H9 (cell line): Measurements from ENCODE around the gene C6orf52. TPM values are rescaled to one million over a fixed set of nuclear protein-coding genes. Genes with fewer than 3 reads are reported as not detected.

ENCODE experiments used
- DNase-seq: peaks from one replicate; pipeline ENCODE4 v3.0.0-alpha.2; 2017
- H2AFZ ChIP-seq: one replicate; pipeline ENCODE4 v1.6.1; 2013; ENCODE audit warnings: mild to moderate bottlenecking, low read length, control low read depth, moderate library complexity
- H2AK5ac ChIP-seq: 2 replicates; pipeline ENCODE4 v1.6.1; 2013; ENCODE audit warnings: low read length, control low read depth, mixed read lengths; ENCODE audit not compliant: insufficient read length
- H2BK120ac ChIP-seq: one replicate; pipeline ENCODE4 v1.6.1; 2013; ENCODE audit warnings: low read depth, mild to moderate bottlenecking, low read length, control low read depth, inconsistent platforms; ENCODE audit not compliant: poor library complexity, severe bottlenecking
- H2BK12ac ChIP-seq: 2 replicates; pipeline ENCODE4 v1.6.1; 2013; ENCODE audit warnings: low read length, control low read depth, mixed read lengths, low read depth; ENCODE audit not compliant: insufficient read length
- H2BK15ac ChIP-seq: 2 replicates; pipeline ENCODE4 v1.6.1; 2013; ENCODE audit warnings: low read depth, low read length, control low read depth
- H2BK20ac ChIP-seq: one replicate; pipeline ENCODE4 v1.6.1; 2013; ENCODE audit warnings: low read depth, mild to moderate bottlenecking, low read length, control low read depth, inconsistent platforms; ENCODE audit not compliant: poor library complexity, severe bottlenecking
- H2BK5ac ChIP-seq: 2 replicates; pipeline ENCODE4 v1.6.1; 2013; ENCODE audit warnings: low read length, control low read depth, mixed read lengths; ENCODE audit not compliant: insufficient read length
- H3K14ac ChIP-seq: 2 replicates; pipeline ENCODE4 v1.6.1; 2013; ENCODE audit warnings: low read length, control low read depth; ENCODE audit not compliant: insufficient read depth
- H3K18ac ChIP-seq: 2 replicates; pipeline ENCODE4 v1.6.1; 2013; ENCODE audit warnings: low read depth, mild to moderate bottlenecking, mixed read lengths, low read length, control low read depth; ENCODE audit not compliant: insufficient read length
- H3K23ac ChIP-seq: 2 replicates; pipeline ENCODE4 v1.6.1; 2013; ENCODE audit warnings: low read length, control low read depth, mixed read lengths, low read depth; ENCODE audit not compliant: insufficient read length
- H3K23me2 ChIP-seq: 2 replicates; pipeline ENCODE4 v1.6.1; 2013; ENCODE audit warnings: low read depth, mild to moderate bottlenecking, mixed read lengths, low read length, control low read depth; ENCODE audit not compliant: insufficient read length, poor library complexity, severe bottlenecking
- H3K27ac ChIP-seq: 2 replicates; pipeline ENCODE4 v1.5.1; 2013; ENCODE audit warnings: low read length, control low read depth, mixed read lengths, low read depth; ENCODE audit not compliant: insufficient read length
- H3K27me3 ChIP-seq: 2 replicates; pipeline ENCODE4 v1.6.1; 2013; ENCODE audit warnings: low read length, control low read depth, inconsistent platforms; ENCODE audit not compliant: insufficient read depth
- H3K4ac ChIP-seq: 2 replicates; pipeline ENCODE4 v1.6.1; 2013; ENCODE audit warnings: low read depth, mild to moderate bottlenecking, control low read depth, inconsistent platforms, low read length, moderate library complexity
- H3K4me1 ChIP-seq: 2 replicates; pipeline ENCODE4 v1.6.1; 2013; ENCODE audit warnings: low read length, control low read depth, inconsistent platforms; ENCODE audit not compliant: insufficient read depth
- H3K4me2 ChIP-seq: 2 replicates; pipeline ENCODE4 v1.6.1; 2013; ENCODE audit warnings: low read length, control low read depth, mixed read lengths; ENCODE audit not compliant: insufficient read length, insufficient read depth
- H3K56ac ChIP-seq: 2 replicates; pipeline ENCODE4 v1.6.1; 2013; ENCODE audit warnings: low read depth, mild to moderate bottlenecking, mixed read lengths, low read length, control low read depth; ENCODE audit not compliant: insufficient read length
- H3K79me1 ChIP-seq: 2 replicates; pipeline ENCODE4 v1.6.1; 2013; ENCODE audit warnings: low read depth, mild to moderate bottlenecking, moderate library complexity, low read length, control low read depth, inconsistent platforms; ENCODE audit not compliant: insufficient read depth, poor library complexity, severe bottlenecking
- H3K79me2 ChIP-seq: 2 replicates; pipeline ENCODE4 v1.6.1; 2013; ENCODE audit warnings: low read length, control low read depth, inconsistent platforms; ENCODE audit not compliant: insufficient read depth
- H3K9ac ChIP-seq: 2 replicates; pipeline ENCODE4 v1.6.1; 2013; ENCODE audit warnings: low read length, control low read depth, mixed read lengths; ENCODE audit not compliant: insufficient read length; ENCODE audit errors: extremely low read depth
- H3K9me3 ChIP-seq: one replicate; pipeline ENCODE4 v1.6.1; 2013; ENCODE audit warnings: low read depth, low read length, inconsistent platforms; ENCODE audit not compliant: control insufficient read depth
- H3T11ph ChIP-seq: one replicate; pipeline ENCODE4 v1.6.1; 2013; ENCODE audit warnings: mild to moderate bottlenecking, low read length, control low read depth, inconsistent platforms
- H4K20me1 ChIP-seq: one replicate; pipeline ENCODE4 v1.6.1; 2013; ENCODE audit not compliant: control insufficient read depth, insufficient read length, insufficient read depth
- H4K5ac ChIP-seq: 2 replicates; pipeline ENCODE4 v1.6.1; 2013; ENCODE audit warnings: low read depth, mild to moderate bottlenecking, mixed read lengths, low read length, control low read depth; ENCODE audit not compliant: insufficient read length
- H4K8ac ChIP-seq: replicated peaks from 2 replicates; pipeline ENCODE4 v1.6.1; 2013; ENCODE audit warnings: low read length, control low read depth, mixed read lengths, low read depth; ENCODE audit not compliant: insufficient read length
- H4K91ac ChIP-seq: 2 replicates; pipeline ENCODE4 v1.6.1; 2013; ENCODE audit warnings: low read depth, mild to moderate bottlenecking, moderate library complexity, mixed read lengths, low read length, control low read depth; ENCODE audit not compliant: insufficient read length
- H3K27ac Mint-ChIP-seq, 3 experiments: 2 replicates in 2 of 3; 3 replicates in 1 of 3; pipeline ENCODE4 v1.8.0; 2020 to 2021; ENCODE audit warnings: mixed read lengths in 3 of 3, mild to moderate bottlenecking in 1 of 3, moderate library complexity in 1 of 3
- H3K27me3 Mint-ChIP-seq: 2 replicates; pipeline ENCODE4 v1.8.0; 2021; ENCODE audit warnings: low read depth, mild to moderate bottlenecking, moderate library complexity, mixed read lengths
- H3K36me3 Mint-ChIP-seq, 3 experiments: 2 replicates in 2 of 3; 3 replicates in 1 of 3; pipeline ENCODE4 v1.8.0; 2020 to 2021; ENCODE audit warnings: low read depth in 3 of 3, mixed read lengths in 3 of 3; ENCODE audit not compliant: insufficient read depth in 1 of 3
- H3K4me1 Mint-ChIP-seq, 2 experiments: 2 replicates each; pipeline ENCODE4 v1.8.0; 2020; ENCODE audit warnings: mixed read lengths in 2 of 2
- H3K4me3 Mint-ChIP-seq, 2 experiments: 2 replicates in 1 of 2; 3 replicates in 1 of 2; pipeline ENCODE4 v1.8.0; 2020 to 2021; ENCODE audit warnings: mild to moderate bottlenecking in 2 of 2, mixed read lengths in 2 of 2, moderate library complexity in 1 of 2
- H3K9me3 Mint-ChIP-seq, 2 experiments: 2 replicates in 1 of 2; 3 replicates in 1 of 2; pipeline ENCODE4 v1.8.0; 2020; ENCODE audit warnings: mild to moderate bottlenecking in 2 of 2, mixed read lengths in 2 of 2, moderate library complexity in 1 of 2
- WGBS: extraction: QIAGEN DNeasy Blood & Tissue Kit; methylation state at CpG from one replicate; pipeline ENCODE4 v1.1.7; 2013; ENCODE audit warnings: missing lambda C conversion rate, low lambda C conversion rate, mixed read lengths; ENCODE audit not compliant: insufficient read length; ENCODE audit errors: extremely low coverage; 5-methylcytosine and 5-hydroxymethylcytosine counted together
- total RNA-seq: library from RNA; stranded (reverse); gene quantifications from 2 replicates; pipeline ENCODE4 v1.2.1, GENCODE V29; 2021
- TF ChIP-seq, protein P1 (sequence below): fragments of 200-600 bp; sonication (generic); conservative IDR thresholded peaks from 3 replicates; pipeline ENCODE4 v1.8.0; 2021; ENCODE audit warnings: antibody characterized with exemption, mild to moderate bottlenecking

Gene C6orf52
- total RNA-seq, 1 experiment from 2014 or later = 1.8 TPM

DNA sequence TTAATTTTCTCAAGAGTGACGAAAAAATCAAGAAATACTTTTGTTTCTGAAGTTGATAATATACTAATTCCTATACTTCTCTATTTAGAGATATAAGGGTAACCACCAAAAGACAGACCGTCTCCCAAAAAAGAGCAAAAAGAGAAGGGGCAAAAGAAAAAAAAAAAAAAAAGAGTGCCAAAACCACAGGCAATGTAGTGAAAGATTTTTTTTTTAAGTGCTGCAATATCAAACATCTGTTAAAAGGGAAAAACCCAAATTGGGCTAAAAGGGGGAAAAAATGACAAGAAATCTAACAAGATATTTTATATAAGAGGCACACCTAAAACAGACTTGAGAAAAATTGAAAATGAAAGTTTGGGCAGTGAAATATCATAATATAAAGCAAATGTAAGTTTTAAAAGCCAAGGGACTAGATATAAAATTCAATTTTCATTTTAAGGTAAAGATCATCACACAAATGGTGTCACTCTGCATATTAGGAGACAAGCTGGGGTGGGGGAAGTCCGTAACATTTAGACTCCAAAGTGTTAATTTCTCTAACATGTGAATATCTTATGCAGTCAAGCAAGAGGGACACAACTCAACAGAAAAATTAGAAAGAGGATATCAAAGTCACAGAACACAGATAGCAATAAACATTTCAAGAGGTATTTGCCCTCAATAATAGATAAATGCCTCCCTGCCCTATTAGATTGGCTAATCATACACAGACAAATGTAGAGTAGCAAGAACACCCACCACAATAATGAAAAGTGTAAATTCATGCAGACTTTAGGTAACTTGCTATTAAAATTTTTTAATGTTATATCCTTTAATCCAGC lies 9.1 kb downstream of the C6orf52 start:
- H2BK5ac ChIP-seq = no peak overlapping the region
- no peak overlapping the region for H2AK5ac ChIP-seq
- H3K9me3 ChIP-seq = no peaks in the 10 kb centered on the region
- H3K27ac Mint-ChIP-seq = no peak overlapping the region
- no peak overlapping the region for H2AFZ ChIP-seq
- H3K18ac ChIP-seq = no peak overlapping the region
- H3K9me3 Mint-ChIP-seq = no peaks in the 10 kb centered on the region
- TF ChIP-seq, protein P1, sequence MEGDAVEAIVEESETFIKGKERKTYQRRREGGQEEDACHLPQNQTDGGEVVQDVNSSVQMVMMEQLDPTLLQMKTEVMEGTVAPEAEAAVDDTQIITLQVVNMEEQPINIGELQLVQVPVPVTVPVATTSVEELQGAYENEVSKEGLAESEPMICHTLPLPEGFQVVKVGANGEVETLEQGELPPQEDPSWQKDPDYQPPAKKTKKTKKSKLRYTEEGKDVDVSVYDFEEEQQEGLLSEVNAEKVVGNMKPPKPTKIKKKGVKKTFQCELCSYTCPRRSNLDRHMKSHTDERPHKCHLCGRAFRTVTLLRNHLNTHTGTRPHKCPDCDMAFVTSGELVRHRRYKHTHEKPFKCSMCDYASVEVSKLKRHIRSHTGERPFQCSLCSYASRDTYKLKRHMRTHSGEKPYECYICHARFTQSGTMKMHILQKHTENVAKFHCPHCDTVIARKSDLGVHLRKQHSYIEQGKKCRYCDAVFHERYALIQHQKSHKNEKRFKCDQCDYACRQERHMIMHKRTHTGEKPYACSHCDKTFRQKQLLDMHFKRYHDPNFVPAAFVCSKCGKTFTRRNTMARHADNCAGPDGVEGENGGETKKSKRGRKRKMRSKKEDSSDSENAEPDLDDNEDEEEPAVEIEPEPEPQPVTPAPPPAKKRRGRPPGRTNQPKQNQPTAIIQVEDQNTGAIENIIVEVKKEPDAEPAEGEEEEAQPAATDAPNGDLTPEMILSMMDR = no peak
- no peaks in the 10 kb centered on the region for H3K79me2 ChIP-seq
- no peak overlapping the region for H3K27ac ChIP-seq
- WGBS = no CpG with 5 or more reads among the region's 3 CpGs
- no peak overlapping the region for H4K5ac ChIP-seq
- H3K4me2 ChIP-seq = no peak overlapping the region
- H3K79me1 ChIP-seq = no peaks in the 10 kb centered on the region
- no peak overlapping the region for H3K23ac ChIP-seq
- no peak overlapping the region for H3T11ph ChIP-seq
- no peak for DNase-seq
- peaks cover 14 to 16% of the 10 kb centered on the region in 2 experiments for H3K4me1 Mint-ChIP-seq
- no peak overlapping the region for H3K4ac ChIP-seq
- no peak overlapping the region for H2BK12ac ChIP-seq
- no peak overlapping the region for H3K14ac ChIP-seq
- H2BK120ac ChIP-seq = no peak overlapping the region
- no peaks in the 10 kb centered on the region for H3K4me1 ChIP-seq
- no peak overlapping the region for H2BK15ac ChIP-seq
- H3K9ac ChIP-seq = no peak overlapping the region
- no peak overlapping the region for H2BK20ac ChIP-seq
- no peak overlapping the region for H4K91ac ChIP-seq
- no peaks in the 10 kb centered on the region for H3K27me3 Mint-ChIP-seq
- no peak overlapping the region for H4K8ac ChIP-seq
- H3K4me3 Mint-ChIP-seq = no peak overlapping the region
- no peaks in the 10 kb centered on the region for H4K20me1 ChIP-seq
- no peaks in the 10 kb centered on the region for H3K27me3 ChIP-seq
- no peak overlapping the region for H3K56ac ChIP-seq
- H3K23me2 ChIP-seq = no peaks in the 10 kb centered on the region
- no peaks in the 10 kb centered on the region for H3K36me3 Mint-ChIP-seq
